Left renal cortex interstitium (tissue), 4 donors: ENCODE results near the gene STAT6. TPM values are rescaled to one million over a fixed set of nuclear protein-coding genes. Genes with fewer than 3 reads are reported as not detected.
"Not testable (repeated sequence)": the region's sequence is repeated elsewhere in the genome, so short reads cannot be mapped to it uniquely, and the experiment has no call there.

Experiments used
- DNase-seq, 4 donors: peaks; one replicate each; pipeline ENCODE4 v3.0.0-alpha.2; 2013; ENCODE audit warnings: low read depth in 4 of 4, low spot score in 2 of 4, missing footprints in 1 of 4
- polyA plus RNA-seq, 4 donors: library from polyadenylated mRNA; unstranded; fragments of 120-200 nt; gene quantifications; one replicate each; pipeline ENCODE4 v1.2.1, GENCODE V29; 2013; ENCODE audit not compliant: insufficient read length in 4 of 4

The STAT6 gene
- polyA plus RNA-seq, 4 donors = 77.1 to 139 (median 108) TPM

GRCh38 chr12:57055824-57056223, 55.3 kb downstream of the STAT6 start:
- DNase-seq = no peak

- not testable (repeated sequence) for DNase-seq
Observed at GRCh38 chr12:57053901-57054300, 57.3 kb downstream of the STAT6 start.

GRCh38 chr12:57053146-57053545, 58.0 kb downstream of the STAT6 start:
- DNase-seq = not testable (repeated sequence)

- no peak for DNase-seq
Observed at GRCh38 chr12:57051011-57051410, 60.2 kb downstream of the STAT6 start.

GRCh38 chr12:57049890-57050289, 61.3 kb downstream of the STAT6 start, which contains the start of gene MYO1A:
TSS of gene MYO1A (minus strand) at chr12:57050129. CDS start at chr12:57048323, 1,806 bp downstream.
- no peak for DNase-seq

- DNase-seq = no peak
Observed at GRCh38 chr12:57049119-57049446, 62.1 kb downstream of the STAT6 start.

- DNase-seq = no peak
Observed at GRCh38 chr12:57048423-57049118, 62.6 kb downstream of the STAT6 start.

- no peak for DNase-seq
Observed at GRCh38 chr12:57047981-57048380, 63.2 kb downstream of the STAT6 start.

- no peak for DNase-seq
Observed at GRCh38 chr12:57046947-57047890, 63.9 kb downstream of the STAT6 start.

- DNase-seq = no peak
Observed at GRCh38 chr12:57046086-57046791, 64.9 kb downstream of the STAT6 start.

Other genes with a start within 250 kb of the STAT6 start
- under 1 TPM; 0.10 to 0.53 (median 0.14) TPM for gene SDR9C7, start 177.0 kb downstream of the STAT6 start, polyA plus RNA-seq
- gene RDH16, start 153.8 kb downstream of the STAT6 start, polyA plus RNA-seq = 1 to 10 TPM in 2 of 4 donors, under 1 TPM in 2; 0.34 to 1.6 (median 0.85) TPM
- gene ZBTB39, start 104.8 kb downstream of the STAT6 start, polyA plus RNA-seq = 10 to 100 TPM; 11.2 to 13.4 (median 11.5) TPM
- 1 to 10 TPM in 2 of 4 donors, under 1 TPM in 2; 0.49 to 1.4 (median 1.1) TPM for gene TAC3, start 94.8 kb downstream of the STAT6 start, polyA plus RNA-seq
- gene MYO1A, start 61.2 kb downstream of the STAT6 start, polyA plus RNA-seq = under 1 TPM in 3 of 4 donors, not detected in 1; 0.16 to 0.22 (median 0.17) TPM
- 10 to 100 TPM; 19.0 to 30.0 (median 24.1) TPM for gene NEMP1, start 32.6 kb downstream of the STAT6 start, polyA plus RNA-seq
- 10 to 100 TPM; 40.3 to 57.1 (median 51.4) TPM for gene NAB2, start 22.2 kb downstream of the STAT6 start, polyA plus RNA-seq
- gene LRP1, start 17.1 kb upstream of the STAT6 start, polyA plus RNA-seq = 10 to 100 TPM; 60.8 to 93.7 (median 83.9) TPM
- gene LRP1-AS, start 36.3 kb upstream of the STAT6 start, polyA plus RNA-seq = under 1 TPM in 1 of 4 donors, not detected in 3; 0.46 TPM
- gene NXPH4, start 105.4 kb upstream of the STAT6 start, polyA plus RNA-seq = 1 to 10 TPM; 2.2 to 6.3 (median 5.2) TPM
- 10 to 100 TPM; 67.7 to 91.4 (median 77.7) TPM for gene SHMT2, start 118.3 kb upstream of the STAT6 start, polyA plus RNA-seq
- 1 to 10 TPM; 1.9 to 8.4 (median 5.4) TPM for gene STAC3, start 139.8 kb upstream of the STAT6 start, polyA plus RNA-seq